Cerebellar cortex (tissue), 1 donor: Measurements from ENCODE around the gene MYMX.

ENCODE experiments used
- DNase-seq: peaks from one replicate; pipeline ENCODE4 v3.0.0-alpha.2; 2015; ENCODE audit warnings: low spot score

Gene MYMX

DNA sequence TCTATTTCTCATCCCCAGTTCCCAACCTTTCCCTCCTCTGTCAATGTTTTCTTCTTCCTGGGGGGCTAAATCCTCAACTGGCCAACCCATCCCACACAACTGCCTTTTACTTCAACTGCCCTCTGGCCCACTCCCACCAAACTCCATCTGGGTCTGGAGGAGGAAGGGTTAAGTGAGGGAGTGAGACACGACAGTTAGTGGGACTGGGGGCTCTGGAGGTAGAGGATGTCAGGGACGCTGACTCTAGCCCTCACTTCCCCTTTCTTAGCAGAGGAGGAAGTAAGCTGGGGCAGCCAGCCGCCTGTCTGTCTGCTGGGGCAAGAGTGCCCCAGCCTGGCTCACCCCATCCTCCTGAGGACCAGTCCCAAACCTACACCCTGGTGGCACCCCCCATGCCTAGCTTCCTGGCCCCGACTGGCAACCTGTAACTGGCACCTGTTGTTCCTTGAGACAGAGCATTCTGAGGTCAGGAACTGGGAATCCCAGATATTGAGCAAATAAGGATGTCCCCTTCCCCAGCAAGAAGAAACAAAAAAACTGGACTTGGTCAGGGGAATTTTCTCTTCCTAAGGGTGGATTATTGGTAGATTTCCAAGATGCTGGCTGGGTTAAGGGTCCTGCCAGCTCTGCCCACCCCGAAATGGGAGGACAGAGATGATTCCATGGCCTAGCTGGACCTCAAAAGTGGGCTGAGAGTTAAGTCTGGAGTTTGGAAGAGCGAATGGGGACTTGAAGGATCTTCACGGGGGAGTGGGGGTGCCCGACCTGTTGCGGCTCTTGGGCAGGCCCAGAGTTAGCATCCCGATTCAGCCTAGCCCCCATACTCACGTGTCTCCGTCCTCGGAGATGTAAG is 47.7 kb downstream of the MYMX start:
- DNase-seq = no peak

DNA sequence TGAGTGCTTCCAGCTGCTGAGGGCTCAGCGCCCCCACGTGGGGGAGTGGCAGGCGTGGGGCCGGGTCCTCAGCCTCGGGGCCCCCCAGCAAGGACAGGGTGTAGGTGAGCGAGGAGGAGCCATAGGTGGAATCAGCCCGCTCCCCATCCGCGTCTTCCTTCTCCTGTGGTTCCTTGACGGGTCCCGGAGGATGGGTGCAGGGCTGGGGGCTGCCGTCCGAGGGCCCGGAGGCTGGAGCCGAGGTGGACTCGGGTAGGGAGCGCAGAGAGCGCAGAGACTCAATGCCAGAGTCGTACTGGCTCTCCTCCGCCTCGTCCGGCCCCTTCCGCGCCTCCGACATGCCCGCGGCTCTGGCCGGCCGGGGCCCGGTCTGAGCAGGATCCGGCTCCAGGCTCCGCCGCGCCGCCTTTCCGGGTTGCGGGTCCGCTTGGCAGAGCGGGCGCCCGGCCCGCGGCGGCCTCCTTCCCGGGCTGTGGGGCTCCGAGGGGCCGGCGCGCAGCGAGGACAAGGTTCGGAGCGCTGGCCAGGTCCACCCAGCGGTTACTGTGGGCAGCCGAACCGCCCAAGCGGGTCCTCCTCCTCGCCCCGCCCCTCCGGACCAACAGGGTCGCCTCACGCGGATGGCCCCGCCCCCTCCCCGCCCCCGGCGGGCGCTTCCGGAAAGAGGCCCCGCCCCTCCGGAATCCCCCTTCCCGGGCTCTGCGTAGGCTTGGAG is 48.4 kb downstream of the MYMX start, which contains the start of gene NFKBIE:
NFKBIE (minus strand) TSS at position 545 of the 715 bp plus-strand sequence; CDS start at position 340, 205 bp downstream.
- peak; percentile 82 for DNase-seq

DNA sequence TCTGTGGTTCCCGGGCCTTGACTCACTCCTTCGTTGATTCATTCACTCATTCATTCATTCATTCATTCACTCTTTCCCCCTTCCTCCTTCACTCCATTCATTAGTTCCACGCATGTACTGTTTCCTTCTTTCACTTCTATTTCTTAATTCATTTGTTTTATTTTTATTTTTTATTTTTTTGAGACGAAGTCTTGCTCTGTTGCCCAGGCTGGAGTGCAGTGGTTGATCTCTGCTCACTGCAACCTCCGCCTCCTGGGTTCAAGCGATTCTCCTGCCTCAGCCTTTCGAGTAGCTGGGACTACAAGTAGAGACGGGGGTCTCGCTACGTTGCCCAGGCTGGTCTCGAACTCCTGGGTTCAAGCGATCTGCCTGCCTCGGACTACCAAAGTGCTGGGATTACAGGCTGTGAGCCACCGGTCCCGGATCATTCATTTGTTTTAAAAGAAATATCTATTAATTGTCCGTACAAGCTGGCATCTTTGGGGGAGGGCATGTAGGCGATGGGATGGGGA is 49.1 kb downstream of the MYMX start:
- DNase-seq = no peak

DNA sequence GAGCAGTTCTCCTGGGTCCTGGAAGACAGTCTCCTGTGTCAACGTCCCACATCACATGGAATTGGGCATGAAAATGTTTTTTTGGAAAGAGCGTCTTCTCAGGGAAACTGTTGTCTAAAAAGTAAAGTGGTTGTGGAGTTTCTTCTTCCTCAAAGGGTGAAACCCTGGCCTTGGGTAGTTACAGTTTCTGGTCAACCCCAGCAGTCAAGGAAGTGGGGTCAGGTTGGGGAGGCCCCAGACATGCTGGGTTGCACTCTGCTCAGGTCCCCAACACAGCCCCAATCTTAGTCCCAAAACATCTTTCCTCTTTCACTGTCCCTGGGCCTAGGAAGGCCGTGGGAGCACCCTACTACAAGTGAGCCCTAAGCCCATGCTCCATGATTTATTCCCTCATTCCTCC is 49.6 kb downstream of the MYMX start:
- no peak for DNase-seq

DNA sequence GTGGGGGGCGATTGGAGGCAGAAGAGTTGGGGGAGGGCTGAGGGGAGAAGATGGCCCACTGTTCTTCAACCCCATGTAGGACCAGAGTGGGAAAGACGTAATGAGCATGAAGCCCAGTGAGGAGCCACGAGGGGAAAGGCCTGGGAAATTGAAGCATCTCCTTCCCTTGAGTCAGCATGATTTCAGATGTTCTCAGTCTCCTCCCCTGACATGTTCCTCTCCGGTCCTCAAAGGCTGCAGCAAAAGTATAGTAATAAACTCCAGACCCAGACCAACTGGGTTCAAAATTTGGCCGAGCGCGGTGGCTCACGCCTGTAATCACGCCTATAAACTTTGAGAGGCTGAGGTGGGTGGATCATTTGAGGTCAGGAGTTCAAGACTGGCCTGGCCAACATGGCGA is 50.5 kb downstream of the MYMX start:
- DNase-seq = no peak
